NT2/D1 (cell line): ENCODE data around the gene ACADS.

Source experiments
- DNase-seq: peaks from one replicate; pipeline ENCODE4 v3.0.0-alpha.2; 2011; ENCODE audit warnings: low read depth, low spot score
- H3K27me3 ChIP-seq: 2 replicates; pipeline ENCODE4 v1.6.0; 2011; ENCODE audit warnings: mild to moderate bottlenecking; ENCODE audit not compliant: insufficient read length, insufficient read depth
- H3K36me3 ChIP-seq: 2 replicates; pipeline ENCODE4 v1.6.1; 2011; ENCODE audit warnings: mild to moderate bottlenecking, low read length, mixed read lengths; ENCODE audit not compliant: insufficient read depth, insufficient read length
- H3K4me1 ChIP-seq: 2 replicates; pipeline ENCODE4 v1.5.1; 2011; ENCODE audit not compliant: insufficient read depth, insufficient read length
- H3K4me3 ChIP-seq: 2 replicates; pipeline ENCODE4 v1.5.1; 2011; ENCODE audit warnings: low read depth; ENCODE audit not compliant: insufficient read length
- H3K9ac ChIP-seq: 2 replicates; pipeline ENCODE4 v1.6.0; 2011; ENCODE audit warnings: low read depth; ENCODE audit not compliant: insufficient read length
- H3K9me3 ChIP-seq: 2 replicates; pipeline ENCODE4 v1.5.1; 2011; ENCODE audit warnings: mild to moderate bottlenecking, low read length; ENCODE audit not compliant: insufficient read depth
- SUZ12 ChIP-seq: IDR thresholded peaks from 2 replicates; pipeline ENCODE4 v1.6.1; 2011; ENCODE audit not compliant: insufficient read length, insufficient read depth; ENCODE audit errors: extremely low read depth
- YY1 ChIP-seq: IDR thresholded peaks from 2 replicates; pipeline ENCODE4 v1.6.1; 2011; ENCODE audit not compliant: insufficient read length, insufficient read depth
- ZNF274 ChIP-seq: IDR thresholded peaks from 2 replicates; pipeline ENCODE4 v1.6.1; 2011; ENCODE audit warnings: mild to moderate bottlenecking, low read depth, low read length

ACADS gene

GRCh38 chr12:120725659-120726509 lies at the start of gene ACADS:
Gene ACADS (plus strand): TSS chr12:120725826. CDS start chr12:120725886, 60 bp downstream.
- H3K9me3 ChIP-seq, result no peaks in the 10 kb centered on the region
- peak; percentile 73 for DNase-seq
- H3K36me3 ChIP-seq, result peaks cover 47% of the 10 kb centered on the region
- peaks cover 16% of the 10 kb centered on the region for H3K27me3 ChIP-seq
- TF ChIP-seq SUZ12 (no peak), YY1 (peak; percentile 16), ZNF274 (no peak)
- peak within 1 kb of the TSS; percentile 85 for H3K9ac ChIP-seq
- H3K4me3 ChIP-seq, result peak within 1 kb of the TSS; percentile 66
- H3K4me1 ChIP-seq, result peaks cover 4% of the 10 kb centered on the region

- H3K27me3 ChIP-seq, result no peaks in the 10 kb centered on the region
Observed at GRCh38 chr12:120677765-120678473, 47.7 kb upstream of the ACADS start.

GRCh38 chr12:120678572-120678971 lies 47.1 kb upstream of the ACADS start:
- Histone ChIP-seq H3K36me3 (no peaks in the 10 kb centered on the region), H3K4me3 (no peak overlapping the region), H3K9ac (no peak overlapping the region), H3K9me3 (no peaks in the 10 kb centered on the region), H3K4me1 (peaks cover 6% of the 10 kb centered on the region), H3K27me3 (no peaks in the 10 kb centered on the region)
- TF ChIP-seq SUZ12, result no peak
- DNase-seq, result no peak

More at GRCh38 chr12:120677765-120678473, 47.7 kb upstream of the ACADS start:
- DNase-seq, result no peak
- Histone ChIP-seq H3K9me3 (no peaks in the 10 kb centered on the region), H3K9ac (no peak overlapping the region), H3K4me3 (no peak overlapping the region), H3K4me1 (peaks cover 6% of the 10 kb centered on the region), H3K36me3 (no peaks in the 10 kb centered on the region)
- no peak for TF ChIP-seq SUZ12
- no peak for TF ChIP-seq ZNF274

- H3K27me3 ChIP-seq, result no peaks in the 10 kb centered on the region
- H3K4me3 ChIP-seq, result no peak overlapping the region
- H3K9ac ChIP-seq, result no peak overlapping the region
- no peaks in the 10 kb centered on the region for H3K9me3 ChIP-seq
- H3K36me3 ChIP-seq, result no peaks in the 10 kb centered on the region
- peaks cover 6% of the 10 kb centered on the region for H3K4me1 ChIP-seq
- TF ChIP-seq SUZ12 (no peak), ZNF274 (no peak), YY1 (no peak)
- DNase-seq, result no peak
Observed at GRCh38 chr12:120680165-120680738, 45.4 kb upstream of the ACADS start.

- no peak overlapping the region for H3K9ac ChIP-seq
- TF ChIP-seq ZNF274 (no peak), SUZ12 (no peak)
- H3K27me3 ChIP-seq, result no peaks in the 10 kb centered on the region
- no peaks in the 10 kb centered on the region for H3K36me3 ChIP-seq
- H3K4me3 ChIP-seq, result no peak overlapping the region
- peaks cover 6% of the 10 kb centered on the region for H3K4me1 ChIP-seq
- DNase-seq, result no peak
- no peaks in the 10 kb centered on the region for H3K9me3 ChIP-seq
Observed at GRCh38 chr12:120684523-120684932, 41.1 kb upstream of the ACADS start.

- Histone ChIP-seq H3K4me3 (no peak overlapping the region), H3K27me3 (no peaks in the 10 kb centered on the region), H3K4me1 (peaks cover 8% of the 10 kb centered on the region), H3K9ac (no peak overlapping the region), H3K9me3 (no peaks in the 10 kb centered on the region), H3K36me3 (peaks cover under 1% of the 10 kb centered on the region)
- TF ChIP-seq YY1, result no peak
- no peak for TF ChIP-seq ZNF274
- no peak for TF ChIP-seq SUZ12
- no peak for DNase-seq
Observed at GRCh38 chr12:120685522-120685921, 40.1 kb upstream of the ACADS start.

- H3K4me1 ChIP-seq, result peaks cover 13% of the 10 kb centered on the region
- H3K9me3 ChIP-seq, result no peaks in the 10 kb centered on the region
- peaks cover 4% of the 10 kb centered on the region for H3K36me3 ChIP-seq
- H3K27me3 ChIP-seq, result no peaks in the 10 kb centered on the region
- H3K9ac ChIP-seq, result peak overlapping the region; percentile 81
- H3K4me3 ChIP-seq, result peak overlapping the region; percentile 75
- no peak for TF ChIP-seq SUZ12
- DNase-seq, result peak; percentile 97
Observed at GRCh38 chr12:120686151-120686689, 39.4 kb upstream of the ACADS start.
